Measurements from ENCODE around the gene TFAP2D. TPM values are rescaled to one million over a fixed set of nuclear protein-coding genes. Genes with fewer than 3 reads are reported as not detected.

Gene TFAP2D
- total RNA-seq, 2 experiments from 2014 or later, result not detected

- no TSS peak for BruUV-seq (replicated peaks)
- intact Hi-C loops (cut with micrococcal nuclease; ENCODE audit: unreplicated experiment), result no loop called here
- H3K9me3 ChIP-seq (ENCODE audit: low read length), result no peaks in the 10 kb centered on the region
- H3K4me2 ChIP-seq (ENCODE audit: low read length), result no peak overlapping the region
- H4K20me1 ChIP-seq (ENCODE audit: insufficient read depth, low read length), result no peaks in the 10 kb centered on the region
- H3K79me2 ChIP-seq (ENCODE audit: insufficient read depth, low read depth, low read length), result no peaks in the 10 kb centered on the region
- no peak overlapping the region for H3K27ac ChIP-seq (ENCODE audit: low read depth, low read length, poor library complexity, severe bottlenecking)
- H3K9me2 ChIP-seq (ENCODE audit: insufficient read depth, low read length), result no peaks in the 10 kb centered on the region
- no peaks in the 10 kb centered on the region for H3K36me3 ChIP-seq (ENCODE audit: insufficient read depth, low read length)
- ChIA-PET CTCF (ENCODE audit: unreplicated experiment) (no interaction called here), POLR2A (interaction anchor here (0.6 to 0.7 kb wide), 2 partner anchors 116 to 1978 kb away, joined by 3 read pairs; no protein-coding TSS in a partner anchor)
- H3K4me1 ChIP-seq (ENCODE audit: insufficient read depth, low read length, poor library complexity, severe bottlenecking), result no peaks in the 10 kb centered on the region
- no peak overlapping the region for H2AFZ ChIP-seq (ENCODE audit: low read length)
- H3K4me3 ChIP-seq (ENCODE audit: low read depth, low read length, poor library complexity, severe bottlenecking), result no peak overlapping the region
- no peak for DNase-seq (ENCODE audit: low spot score)
- TF ChIP-seq EZH2phosphoT487 (IDR thresholded peaks at IDR 0.05; ENCODE audit: borderline replicate concordance, low read depth, low read length), result no peak
- TF ChIP-seq CTCF (conservative IDR thresholded peaks at IDR 0.05; ENCODE audit: low read length), result no peak
These were observed 4.6 kb downstream of the TFAP2D start for GRCh38 chr6:50717734-50718457.

- H3K4me2 ChIP-seq (ENCODE audit: low read length), result no peak overlapping the region
- no peak for DNase-seq (ENCODE audit: low spot score)
- no peaks in the 10 kb centered on the region for H3K79me2 ChIP-seq (ENCODE audit: insufficient read depth, low read depth, low read length)
- no peaks in the 10 kb centered on the region for H4K20me1 ChIP-seq (ENCODE audit: insufficient read depth, low read length)
- ChIA-PET CTCF (ENCODE audit: unreplicated experiment) (no interaction called here), POLR2A (interaction anchor here (0.6 kb wide), 1 partner anchor 1978 kb away, joined by 3 read pairs; no protein-coding TSS in a partner anchor)
- intact Hi-C loops (cut with micrococcal nuclease; ENCODE audit: unreplicated experiment), result no loop called here
- no peaks in the 10 kb centered on the region for H3K36me3 ChIP-seq (ENCODE audit: insufficient read depth, low read length)
- H3K9me3 ChIP-seq (ENCODE audit: low read length), result no peaks in the 10 kb centered on the region
- TF ChIP-seq EZH2phosphoT487 (IDR thresholded peaks at IDR 0.05; ENCODE audit: borderline replicate concordance, low read depth, low read length), result no peak
- BruUV-seq (replicated peaks), result no TSS peak
- no peak overlapping the region for H3K4me3 ChIP-seq (ENCODE audit: low read depth, low read length, poor library complexity, severe bottlenecking)
- no peaks in the 10 kb centered on the region for H3K4me1 ChIP-seq (ENCODE audit: insufficient read depth, low read length, poor library complexity, severe bottlenecking)
- no peaks in the 10 kb centered on the region for H3K9me2 ChIP-seq (ENCODE audit: insufficient read depth, low read length)
- no peak overlapping the region for H3K27ac ChIP-seq (ENCODE audit: low read depth, low read length, poor library complexity, severe bottlenecking)
- no peak overlapping the region for H2AFZ ChIP-seq (ENCODE audit: low read length)
These were observed 5.2 kb downstream of the TFAP2D start for GRCh38 chr6:50718566-50718965.

GRCh38 chr6:50720623-50721022 is 7.3 kb downstream of the TFAP2D start:
- intact Hi-C loops (cut with micrococcal nuclease; ENCODE audit: unreplicated experiment), result no loop called here
- no peaks in the 10 kb centered on the region for H3K9me2 ChIP-seq (ENCODE audit: insufficient read depth, low read length)
- no peak overlapping the region for H3K27ac ChIP-seq (ENCODE audit: low read depth, low read length, poor library complexity, severe bottlenecking)
- no peaks in the 10 kb centered on the region for H3K4me1 ChIP-seq (ENCODE audit: insufficient read depth, low read length, poor library complexity, severe bottlenecking)
- CTCF ChIA-PET (ENCODE audit: unreplicated experiment), result no interaction called here
- no peaks in the 10 kb centered on the region for H3K36me3 ChIP-seq (ENCODE audit: insufficient read depth, low read length)
- no peaks in the 10 kb centered on the region for H3K9me3 ChIP-seq (ENCODE audit: low read length)
- TF ChIP-seq CTCF (conservative IDR thresholded peaks at IDR 0.05; ENCODE audit: low read length), result no peak
- no peak for TF ChIP-seq EZH2phosphoT487 (IDR thresholded peaks at IDR 0.05; ENCODE audit: borderline replicate concordance, low read depth, low read length)
- H2AFZ ChIP-seq (ENCODE audit: low read length), result no peak overlapping the region
- DNase-seq (ENCODE audit: low spot score), result no peak
- no peak overlapping the region for H3K4me2 ChIP-seq (ENCODE audit: low read length)
- H3K79me2 ChIP-seq (ENCODE audit: insufficient read depth, low read depth, low read length), result no peaks in the 10 kb centered on the region
- POLR2A ChIA-PET, result no interaction called here
- H3K4me3 ChIP-seq (ENCODE audit: low read depth, low read length, poor library complexity, severe bottlenecking), result no peak overlapping the region
- no TSS peak for BruUV-seq (replicated peaks)
- H4K20me1 ChIP-seq (ENCODE audit: insufficient read depth, low read length), result no peaks in the 10 kb centered on the region

Data from OCI-LY7 (cell line).